IMR-90 (cell line): ENCODE results near the gene CASKIN1. TPM values are rescaled to one million over a fixed set of nuclear protein-coding genes. Genes with fewer than 3 reads are reported as not detected.

ENCODE experiments used
- ATAC-seq: fragments of 200-7000 bp; cut with Tn5 transposase; 2 replicates; pipeline ENCODE4 v1.9.1; 2020; ENCODE audit warnings: low read depth, mild to moderate bottlenecking, moderate library complexity
- BruUV-seq: library from RNA; stranded (reverse); fragments of 400-500 nt; replicated peaks from 2 replicates; lab custom pipeline; 2021; lab: Mats Ljungman, UMichigan
- CTCF ChIA-PET: fragments of 300-600 bp; formaldehyde crosslinking; extraction: SDS; loops from one replicate; lab custom pipeline; 2021; ENCODE audit warnings: antibody characterized with exemption; lab: Yijun Ruan, JAX
- POLR2A ChIA-PET: fragments of 300-600 bp; sonication (Branson Sonifier 250); formaldehyde crosslinking; loops from one replicate; lab custom pipeline; 2022; ENCODE audit warnings: antibody characterized with exemption; ENCODE audit not compliant: unreplicated experiment; lab: Charles Lee
- DNase-seq: peaks from one replicate; pipeline ENCODE4 v3.0.0; 2013
- H2AFZ ChIP-seq: replicated peaks from 2 replicates; pipeline ENCODE3; 2013; ENCODE audit warnings: low read length, mild to moderate bottlenecking; ENCODE audit not compliant: poor library complexity
- H2AK5ac ChIP-seq: 2 replicates; pipeline ENCODE4 v1.6.1; 2013; ENCODE audit warnings: low read depth, low read length, inconsistent platforms
- H2AK9ac ChIP-seq: replicated peaks from 2 replicates; pipeline ENCODE3; 2013; ENCODE audit warnings: mild to moderate bottlenecking, low read depth, low read length, moderate library complexity; ENCODE audit not compliant: poor library complexity
- H2BK120ac ChIP-seq: 2 replicates; pipeline ENCODE4 v1.6.1; 2013; ENCODE audit warnings: low read depth, low read length, inconsistent platforms
- H2BK15ac ChIP-seq: 3 replicates; pipeline ENCODE4 v1.6.1; 2013; ENCODE audit warnings: low read depth, low read length, inconsistent platforms
- H2BK20ac ChIP-seq: 2 replicates; pipeline ENCODE4 v1.6.1; 2013; ENCODE audit warnings: low read depth, mild to moderate bottlenecking, inconsistent platforms, low read length, moderate library complexity
- H2BK5ac ChIP-seq: 2 replicates; pipeline ENCODE4 v1.6.1; 2013; ENCODE audit warnings: mild to moderate bottlenecking, low read depth, low read length, inconsistent platforms; ENCODE audit not compliant: poor library complexity, severe bottlenecking
- H3K14ac ChIP-seq: replicated peaks from 2 replicates; pipeline ENCODE4 v1.6.1; 2013; ENCODE audit warnings: low read depth, low read length, inconsistent platforms
- H3K18ac ChIP-seq: 2 replicates; pipeline ENCODE4 v1.6.1; 2013; ENCODE audit warnings: low read depth, low read length, control low read depth
- H3K23ac ChIP-seq: 2 replicates; pipeline ENCODE4 v1.6.1; 2013; ENCODE audit warnings: low read depth, low read length, inconsistent platforms
- H3K27ac ChIP-seq: 2 replicates; pipeline ENCODE4 v1.5.1; 2013; ENCODE audit warnings: mild to moderate bottlenecking, control low read depth, low read length; ENCODE audit not compliant: insufficient read depth
- H3K27me3 ChIP-seq: 2 replicates; pipeline ENCODE4 v1.6.1; 2013; ENCODE audit warnings: low read length; ENCODE audit not compliant: control insufficient read depth, insufficient read depth
- H3K36me3 ChIP-seq: 2 replicates; pipeline ENCODE4 v1.6.1; 2013; ENCODE audit warnings: low read length, mixed read lengths; ENCODE audit not compliant: control insufficient read depth, insufficient read depth
- H3K4ac ChIP-seq: 2 replicates; pipeline ENCODE4 v1.6.1; 2013; ENCODE audit warnings: low read depth, low read length, inconsistent platforms
- H3K4me1 ChIP-seq: 2 replicates; pipeline ENCODE4 v1.6.1; 2013; ENCODE audit warnings: low read length, mixed read lengths; ENCODE audit not compliant: control insufficient read depth, insufficient read depth
- H3K4me2 ChIP-seq: 2 replicates; pipeline ENCODE4 v1.6.1; 2013; ENCODE audit warnings: low read depth, mild to moderate bottlenecking, control low read depth, low read length, moderate library complexity
- H3K4me3 ChIP-seq: 2 replicates; pipeline ENCODE4 v1.5.1; 2013; ENCODE audit warnings: low read depth, mild to moderate bottlenecking, control low read depth, low read length, moderate library complexity; ENCODE audit not compliant: insufficient read depth
- H3K56ac ChIP-seq: 2 replicates; pipeline ENCODE4 v1.6.1; 2013; ENCODE audit warnings: low read length, inconsistent platforms; ENCODE audit not compliant: insufficient read depth; ENCODE audit errors: extremely low read depth
- H3K79me1 ChIP-seq, 2 experiments: 2 replicates each; pipeline ENCODE4 v1.6.1; 2013; ENCODE audit warnings: low read length in 2 of 2, inconsistent platforms in 1 of 2, low read depth in 1 of 2
- H3K9ac ChIP-seq: 2 replicates; pipeline ENCODE4 v1.6.1; 2013; ENCODE audit warnings: low read depth, low read length, control low read depth
- H3K9me1 ChIP-seq: 2 replicates; pipeline ENCODE4 v1.6.1; 2013; ENCODE audit warnings: low read length, inconsistent platforms; ENCODE audit not compliant: insufficient read depth
- H3K9me3 ChIP-seq: 2 replicates; pipeline ENCODE4 v1.6.1; 2013; ENCODE audit warnings: low read length; ENCODE audit not compliant: control insufficient read depth, insufficient read depth
- H4K20me1 ChIP-seq: 2 replicates; pipeline ENCODE4 v1.6.1; 2013; ENCODE audit warnings: low read length, inconsistent platforms; ENCODE audit not compliant: insufficient read depth
- H4K5ac ChIP-seq: 2 replicates; pipeline ENCODE4 v1.6.1; 2013; ENCODE audit warnings: mild to moderate bottlenecking, low read depth, low read length, control low read depth
- H4K8ac ChIP-seq, 2 experiments: 2 replicates each; pipeline ENCODE4 v1.6.1; 2013; ENCODE audit warnings: low read depth in 2 of 2, low read length in 2 of 2, control low read depth in 1 of 2, inconsistent platforms in 1 of 2
- H4K91ac ChIP-seq: 2 replicates; pipeline ENCODE4 v1.6.1; 2013; ENCODE audit warnings: low read depth, low read length, inconsistent platforms; ENCODE audit not compliant: insufficient read depth
- BHLHE40 ChIP-seq: fragments of 150-350 bp; IDR thresholded peaks from 2 replicates; pipeline ENCODE4 v1.6.1; 2016; ENCODE audit warnings: mild to moderate bottlenecking, low read depth, low read length
- CEBPB ChIP-seq: IDR thresholded peaks from 2 replicates; pipeline ENCODE4 v1.6.1; 2012; ENCODE audit warnings: low read depth, low read length, improper control_type of control experiment
- CHD1 ChIP-seq: IDR thresholded peaks from 2 replicates; pipeline ENCODE4 v1.6.1; 2012; ENCODE audit warnings: low read depth, low read length, improper control_type of control experiment
- FOS ChIP-seq: fragments of 150-350 bp; IDR thresholded peaks from 2 replicates; pipeline ENCODE4 v1.6.1; 2016; ENCODE audit warnings: low read depth, low read length
- MAFK ChIP-seq: IDR thresholded peaks from 2 replicates; pipeline ENCODE4 v1.6.1; 2012; ENCODE audit warnings: low read depth, low read length, improper control_type of control experiment
- MAZ ChIP-seq: IDR thresholded peaks from 2 replicates; pipeline ENCODE4 v1.6.1; 2012; ENCODE audit warnings: low read depth, mild to moderate bottlenecking, low read length, improper control_type of control experiment, moderate library complexity, borderline replicate concordance
- MXI1 ChIP-seq: IDR thresholded peaks from 2 replicates; pipeline ENCODE4 v1.6.1; 2012; ENCODE audit warnings: low read depth, mild to moderate bottlenecking, low read length, moderate library complexity, borderline replicate concordance
- NFE2L2 ChIP-seq: fragments of 150-350 bp; IDR thresholded peaks from 2 replicates; pipeline ENCODE4 v1.6.1; 2016; ENCODE audit warnings: low read depth, mild to moderate bottlenecking, low read length
- POLR2A ChIP-seq: IDR thresholded peaks from 2 replicates; pipeline ENCODE4 v1.6.1; 2012; ENCODE audit warnings: mild to moderate bottlenecking, low read depth, low read length
- RAD21 ChIP-seq: IDR thresholded peaks from 2 replicates; pipeline ENCODE4 v1.6.1; 2012; ENCODE audit warnings: low read length, improper control_type of control experiment
- RCOR1 ChIP-seq: IDR thresholded peaks from 2 replicates; pipeline ENCODE4 v1.6.1; 2012; ENCODE audit warnings: mild to moderate bottlenecking, low read length, improper control_type of control experiment; ENCODE audit not compliant: insufficient replicate concordance
- RFX5 ChIP-seq: IDR thresholded peaks from 2 replicates; pipeline ENCODE4 v1.8.0; 2012; ENCODE audit warnings: low read depth, mild to moderate bottlenecking, low read length, moderate library complexity
- SMC3 ChIP-seq: fragments of 150-350 bp; IDR thresholded peaks from 2 replicates; pipeline ENCODE4 v1.6.1; 2016; ENCODE audit warnings: low read depth, mild to moderate bottlenecking, antibody characterized with exemption, low read length, moderate library complexity
- WGBS, 2 experiments: methylation state at CpG; one replicate each; pipeline versions ENCODE4 v1.1.5 to v1.1.7; 2013; ENCODE audit warnings: missing lambda C conversion rate in 2 of 2; ENCODE audit not compliant: insufficient read length in 1 of 2; ENCODE audit errors: extremely low coverage in 2 of 2; 5-methylcytosine and 5-hydroxymethylcytosine counted together
- dilution Hi-C: fragments of 300-500 bp; cut with HindIII; formaldehyde crosslinking; loops from one replicate; pipeline ENCODE4 v1.14.3; 2018; ENCODE audit warnings: low sequenced_read_pairs; ENCODE audit not compliant: unreplicated experiment
- in situ Hi-C: fragments of 300-500 bp; cut with MboI; formaldehyde crosslinking; loops from 3 replicates; pipeline ENCODE4 v1.14.3; 2019; ENCODE audit warnings: low sequenced_read_pairs, inconsistent platforms, mixed read lengths
- intact Hi-C: fragments of 100-400 bp; cut with micrococcal nuclease; formaldehyde crosslinking; loops from 2 replicates; pipeline ENCODE4 v1.10.0; 2022
- polyA plus RNA-seq, 3 experiments: library from polyadenylated mRNA; depleted of rRNA; stranded (reverse); fragments of >200 nt; gene quantifications; 2 replicates each; pipeline ENCODE4 v1.2.3, GENCODE V29; 2012; ENCODE audit warnings: low replicate concordance in 1 of 3
- total RNA-seq: library from RNA; depleted of rRNA; stranded (reverse); fragments of >200 nt; gene quantifications from 2 replicates; pipeline ENCODE4 v1.2.3, GENCODE V29; 2012
- TF ChIP-seq, protein P1 (sequence below): fragments of 150-350 bp; IDR thresholded peaks from 2 replicates; pipeline ENCODE4 v1.6.1; 2016; ENCODE audit warnings: low read depth, mild to moderate bottlenecking, low read length, moderate library complexity, borderline replicate concordance
- TF ChIP-seq, protein P2 (sequence below): fragments of 150-350 bp; IDR thresholded peaks from 2 replicates; pipeline ENCODE4 v1.6.1; 2017; ENCODE audit warnings: mild to moderate bottlenecking, antibody characterized with exemption, low read length, low read depth

The CASKIN1 gene
- total and polyA plus RNA-seq, 2 of the 4 experiments (the other 2 are of a cell fraction), result 0.05 TPM; not detected in 1

DNA sequence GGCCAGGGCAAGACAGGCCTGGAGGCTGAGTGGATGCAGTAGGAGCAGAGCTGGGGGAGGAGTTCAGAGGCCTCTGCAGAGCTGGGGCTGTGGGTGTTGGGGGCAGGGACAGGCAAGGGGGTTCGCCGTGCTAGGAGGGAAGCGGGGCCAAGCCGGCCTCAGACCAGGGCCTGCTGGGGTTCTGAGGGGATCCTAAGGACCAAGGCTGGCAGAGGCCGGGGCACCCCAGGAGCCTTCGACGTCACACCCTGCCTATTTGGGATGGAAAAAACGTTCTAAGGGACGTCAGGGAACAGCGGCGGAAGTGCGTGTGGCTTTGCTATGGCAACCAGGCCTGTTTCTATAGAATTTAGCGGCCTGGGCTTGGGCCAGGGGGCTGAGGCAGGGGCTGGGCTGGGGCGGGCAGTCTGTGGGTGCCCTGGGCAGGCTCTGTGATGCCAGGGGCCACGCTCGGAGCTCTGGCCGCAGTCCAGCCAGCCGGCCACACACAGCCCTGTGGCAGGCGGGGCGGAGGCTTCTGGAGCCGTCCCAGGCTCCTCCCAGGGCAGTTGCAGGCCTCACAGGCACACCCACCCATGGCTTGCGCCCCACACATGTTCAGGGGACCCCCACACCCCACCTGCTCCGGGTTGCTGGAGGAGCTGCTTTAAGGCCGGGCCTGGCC lies 37.1 kb downstream of the CASKIN1 start:
- H3K4ac ChIP-seq, result peak overlapping the region; percentile 66
- H4K91ac ChIP-seq, result no peak overlapping the region; the same call in 1 of the 2 replicates
- H3K4me2 ChIP-seq, result peak overlapping the region; percentile 44; the same call in 1 of the 2 replicates
- peaks cover 37% of the 10 kb centered on the region for H3K4me1 ChIP-seq
- no peak overlapping the region for H2BK20ac ChIP-seq
- 0 out of 2 replicates have a peak, but pooled peaks cover 6% of the 10 kb centered on the region for H3K9me1 ChIP-seq
- H3K18ac ChIP-seq, result no peak overlapping the region
- dilution Hi-C loops, result no loop called here
- peaks cover 85% of the 10 kb centered on the region for H4K20me1 ChIP-seq
- no peak overlapping the region for H2BK120ac ChIP-seq
- peak overlapping the region; percentile 26; the same call in 1 of the 2 replicates for H3K56ac ChIP-seq
- intact Hi-C loops, result no loop called here
- peak overlapping the region; percentile 67 for H3K27ac ChIP-seq
- H4K5ac ChIP-seq, result no peak overlapping the region
- no peak overlapping the region; the same call in 1 of the 2 replicates for H3K14ac ChIP-seq
- H2AFZ ChIP-seq, result peak overlapping the region; percentile 45
- peak overlapping the region; percentile 17 for H2BK5ac ChIP-seq
- no TSS peak for BruUV-seq
- ChIA-PET CTCF (no interaction called here), POLR2A (no interaction called here)
- no peak overlapping the region for H2BK15ac ChIP-seq
- H3K9ac ChIP-seq, result peak overlapping the region; percentile 62
- no peaks in the 10 kb centered on the region for H3K27me3 ChIP-seq
- H2AK5ac ChIP-seq, result peak overlapping the region; percentile 70
- in situ Hi-C loops, result no loop called here
- 31% methylated on average over 10 of the region's 24 CpGs; no CpG with 5 or more reads in 1 of the 2 experiments for WGBS, 2 experiments
- H3K79me1 ChIP-seq, result peaks cover 0 to 74% of the 10 kb centered on the region in 2 experiments; a peak in 3 of 4 replicates
- no peak overlapping the region for H3K4me3 ChIP-seq
- H3K9me3 ChIP-seq, result no peaks in the 10 kb centered on the region
- H3K23ac ChIP-seq, result no peak overlapping the region
- peak; percentile 59 for DNase-seq
- H4K8ac ChIP-seq, result 0 out of 4 replicates have a peak overlapping the region, but pooled peaks of 1 of the 2 experiments have one; percentile 21
- peak overlapping the region; percentile 70 for H2AK9ac ChIP-seq
- no peak for ATAC-seq
- peaks cover 5% of the 10 kb centered on the region for H3K36me3 ChIP-seq
- TF ChIP-seq FOS, result no peak
- TF ChIP-seq CEBPB, result no peak
- TF ChIP-seq MXI1, result no peak
- TF ChIP-seq RCOR1, result no peak
- no peak for TF ChIP-seq MAZ
- no peak for TF ChIP-seq SMC3
- TF ChIP-seq RFX5, result no peak
- TF ChIP-seq CHD1, result no peak
- TF ChIP-seq, protein P1, sequence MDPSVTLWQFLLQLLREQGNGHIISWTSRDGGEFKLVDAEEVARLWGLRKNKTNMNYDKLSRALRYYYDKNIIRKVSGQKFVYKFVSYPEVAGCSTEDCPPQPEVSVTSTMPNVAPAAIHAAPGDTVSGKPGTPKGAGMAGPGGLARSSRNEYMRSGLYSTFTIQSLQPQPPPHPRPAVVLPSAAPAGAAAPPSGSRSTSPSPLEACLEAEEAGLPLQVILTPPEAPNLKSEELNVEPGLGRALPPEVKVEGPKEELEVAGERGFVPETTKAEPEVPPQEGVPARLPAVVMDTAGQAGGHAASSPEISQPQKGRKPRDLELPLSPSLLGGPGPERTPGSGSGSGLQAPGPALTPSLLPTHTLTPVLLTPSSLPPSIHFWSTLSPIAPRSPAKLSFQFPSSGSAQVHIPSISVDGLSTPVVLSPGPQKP, result no peak
- no peak for TF ChIP-seq POLR2A
- TF ChIP-seq BHLHE40, result no peak
- TF ChIP-seq RAD21, result no peak
- TF ChIP-seq NFE2L2, result no peak
- TF ChIP-seq, protein P2, sequence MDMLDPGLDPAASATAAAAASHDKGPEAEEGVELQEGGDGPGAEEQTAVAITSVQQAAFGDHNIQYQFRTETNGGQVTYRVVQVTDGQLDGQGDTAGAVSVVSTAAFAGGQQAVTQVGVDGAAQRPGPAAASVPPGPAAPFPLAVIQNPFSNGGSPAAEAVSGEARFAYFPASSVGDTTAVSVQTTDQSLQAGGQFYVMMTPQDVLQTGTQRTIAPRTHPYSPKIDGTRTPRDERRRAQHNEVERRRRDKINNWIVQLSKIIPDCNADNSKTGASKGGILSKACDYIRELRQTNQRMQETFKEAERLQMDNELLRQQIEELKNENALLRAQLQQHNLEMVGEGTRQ, result no peak
- TF ChIP-seq MAFK, result no peak
